ENCODE results near the gene TEX264. TPM values are rescaled to one million over a fixed set of nuclear protein-coding genes. Genes with fewer than 3 reads are reported as not detected.

Gene TEX264
- total and polyA plus RNA-seq, 2 of the 13 experiments (the other 11 are each of a cell fraction or from before 2014, with no cell fraction given), result 35.2 to 52.1 TPM

DNA sequence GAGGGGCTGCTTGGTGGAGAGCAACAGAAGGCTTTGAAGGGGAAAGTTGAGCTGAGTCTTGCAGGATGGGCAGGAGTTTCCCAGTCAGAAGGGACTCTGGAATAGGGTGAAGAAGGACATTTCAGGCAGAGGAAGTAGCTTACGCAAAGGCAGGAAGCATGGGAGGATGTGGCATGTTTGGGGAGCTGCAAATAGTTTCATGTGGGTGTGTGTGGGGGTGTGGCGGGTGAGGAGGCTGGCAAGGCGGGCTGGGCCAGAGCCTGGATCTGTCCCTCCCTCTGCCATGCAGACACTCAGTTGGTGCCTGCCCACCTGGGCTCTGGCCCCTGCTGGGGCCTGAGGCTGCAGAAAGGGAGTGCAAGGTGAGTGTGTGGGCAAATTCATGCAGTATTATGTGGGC lies 10.4 kb downstream of the TEX264 start:
- ATAC-seq (peak; percentile 24), DNase-seq (ENCODE audit: low spot score) (no peak), FAIRE-seq (no peak)
- 95% methylated on average over 3 of the region's 3 CpGs for WGBS (ENCODE audit: low lambda C conversion rate)
- CTCF ChIA-PET (ENCODE audit: low intra/inter-chr PET ratio, low total read pairs), result interaction anchor here (1.0 to 2.1 kb wide), 5 partner anchors 12 to 290 kb away, joined by 3 to 11 read pairs (median 10); partner anchors contain the start of gene RBM15B
- intact Hi-C loops (cut with micrococcal nuclease; ENCODE audit: unreplicated experiment) (no loop called here), in situ Hi-C loops (cut with HindIII; ENCODE audit: extremely low pct_ligation_motif_present, low pct_unique_long_range_greater_than_20kb) (loop anchor here (5.0 kb wide), 1 partner anchor 44 kb away; no protein-coding TSS in a partner anchor)
- Histone ChIP-seq H3K9ac (ENCODE audit: insufficient read depth, low read depth, low read length) (no peak overlapping the region), H3K4me2 (ENCODE audit: low read depth, low read length) (no peak overlapping the region), H3K4me3 (replicated peaks in 1 of 3; ENCODE audit: insufficient read depth in 1 of 3, low read depth in 2 of 3, low read length in 3 of 3) (no peak overlapping the region), H4K20me1 (ENCODE audit: insufficient read depth, low read length) (peaks cover 4% of the 10 kb centered on the region; the same call in 1 of the 2 replicates), H3K79me2 (ENCODE audit: insufficient read depth, low read length) (peaks cover 3% of the 10 kb centered on the region), H3K27me3 (ENCODE audit: control insufficient read depth in 1 of 2, insufficient read depth in 2 of 2, low read length in 2 of 2) (no peaks in the 10 kb centered on the region), H3K27ac (ENCODE audit: extremely low read length, insufficient read depth, low read length) (no peak overlapping the region), H2AFZ (ENCODE audit: low read length) (no peak overlapping the region), H3K4me1 (ENCODE audit: insufficient read depth, low read length) (0 out of 2 replicates have a peak, but pooled peaks cover 12% of the 10 kb centered on the region), H3K36me3 (replicated peaks in 1 of 2; ENCODE audit: control insufficient read depth in 1 of 2, insufficient read depth in 2 of 2, low read length in 2 of 2) (peaks cover 16 to 38% of the 10 kb centered on the region in 2 experiments), H3K9me3 (ENCODE audit: low read length) (no peaks in the 10 kb centered on the region)
- no TSS peak for BruUV-seq (replicated peaks)
- TF ChIP-seq ZNF446 (CRISPR knock-in tag; IDR thresholded peaks at IDR 0.05) (no peak), HNF4G (IDR thresholded peaks at IDR 0.05; ENCODE audit: borderline replicate concordance, low read depth, low read length) (no peak), HNF4G (CRISPR knock-in tag; IDR thresholded peaks at IDR 0.05; ENCODE audit: borderline replicate concordance, low read depth) (no peak), JARID2 (CRISPR knock-in tag; IDR thresholded peaks at IDR 0.05; ENCODE audit: insufficient replicate concordance) (no peak), AKAP8 (CRISPR knock-in tag; IDR thresholded peaks at IDR 0.05) (no peak), SMARCE1 (IDR thresholded peaks at IDR 0.05; ENCODE audit: borderline replicate concordance) (no peak), ZNF225 (CRISPR knock-in tag; IDR thresholded peaks at IDR 0.05) (no peak), ZNF432 (CRISPR knock-in tag; IDR thresholded peaks at IDR 0.05; ENCODE audit: borderline replicate concordance) (no peak), ZFY (CRISPR knock-in tag; IDR thresholded peaks at IDR 0.05) (no peak), SPEN (CRISPR knock-in tag; IDR thresholded peaks at IDR 0.05; ENCODE audit: low read depth) (no peak), SP4 (CRISPR knock-in tag; IDR thresholded peaks at IDR 0.05) (no peak), ZNF24 (IDR thresholded peaks at IDR 0.05) (no peak), ZNF790 (CRISPR knock-in tag; IDR thresholded peaks at IDR 0.05; ENCODE audit: borderline replicate concordance) (no peak), REPIN1 (CRISPR knock-in tag; IDR thresholded peaks at IDR 0.05; ENCODE audit: borderline replicate concordance, low read depth) (no peak), CEBPB (IDR thresholded peaks at IDR 0.05; ENCODE audit: borderline replicate concordance, low read depth, low read length) (no peak)
- TF ChIP-seq, protein P1, sequence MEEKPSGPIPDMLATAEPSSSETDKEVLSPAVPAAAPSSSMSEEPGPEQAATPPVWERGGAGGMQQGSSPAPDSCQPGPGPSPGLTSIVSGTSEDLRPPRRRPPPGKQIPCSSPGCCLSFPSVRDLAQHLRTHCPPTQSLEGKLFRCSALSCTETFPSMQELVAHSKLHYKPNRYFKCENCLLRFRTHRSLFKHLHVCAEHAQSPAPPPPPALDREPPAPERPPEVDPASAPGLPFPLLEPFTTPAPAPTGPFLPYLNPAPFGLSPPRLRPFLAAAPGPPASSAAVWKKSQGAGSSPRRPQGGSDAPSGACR (CRISPR knock-in tag; IDR thresholded peaks at IDR 0.05), result no peak
- POLR2A ChIA-PET, result interaction anchor here (1.0 to 2.6 kb wide), 3 partner anchors 8 to 179 kb away, joined by 4 to 13 read pairs (median 5); no protein-coding TSS in a partner anchor
